VCaP (cell line): Measurements from ENCODE around the gene KRIT1.

Source experiments
- H3K27ac ChIP-seq: fragments of 450-650 bp; 2 replicates; pipeline ENCODE4 v1.5.1; 2017
- TF ChIP-seq, protein P1 (sequence below): fragments of 450-650 bp; conservative IDR thresholded peaks from 2 replicates; pipeline ENCODE4 v1.5.1; 2017; ENCODE audit warnings: mild to moderate bottlenecking, moderate library complexity

Gene KRIT1

DNA sequence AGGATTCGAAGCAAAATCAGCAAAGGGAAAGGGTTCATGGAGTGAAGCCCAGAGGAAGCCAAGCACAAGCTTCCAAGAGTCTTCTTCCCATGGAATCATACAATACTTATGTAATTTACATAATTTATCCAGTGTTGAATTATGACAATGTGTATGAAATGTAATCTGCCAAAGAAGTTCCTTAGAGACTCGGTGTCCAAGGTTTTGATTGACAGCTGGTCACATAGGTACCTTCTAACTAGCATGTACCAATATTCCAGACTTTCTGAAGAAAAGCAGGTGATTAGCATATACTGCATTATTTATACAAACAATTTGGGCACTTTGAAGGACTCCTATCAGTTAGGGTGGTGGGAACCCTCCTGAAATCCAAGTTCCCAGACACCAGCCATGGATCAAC lies 35.3 kb upstream of the KRIT1 start:
- TF ChIP-seq, protein P1, sequence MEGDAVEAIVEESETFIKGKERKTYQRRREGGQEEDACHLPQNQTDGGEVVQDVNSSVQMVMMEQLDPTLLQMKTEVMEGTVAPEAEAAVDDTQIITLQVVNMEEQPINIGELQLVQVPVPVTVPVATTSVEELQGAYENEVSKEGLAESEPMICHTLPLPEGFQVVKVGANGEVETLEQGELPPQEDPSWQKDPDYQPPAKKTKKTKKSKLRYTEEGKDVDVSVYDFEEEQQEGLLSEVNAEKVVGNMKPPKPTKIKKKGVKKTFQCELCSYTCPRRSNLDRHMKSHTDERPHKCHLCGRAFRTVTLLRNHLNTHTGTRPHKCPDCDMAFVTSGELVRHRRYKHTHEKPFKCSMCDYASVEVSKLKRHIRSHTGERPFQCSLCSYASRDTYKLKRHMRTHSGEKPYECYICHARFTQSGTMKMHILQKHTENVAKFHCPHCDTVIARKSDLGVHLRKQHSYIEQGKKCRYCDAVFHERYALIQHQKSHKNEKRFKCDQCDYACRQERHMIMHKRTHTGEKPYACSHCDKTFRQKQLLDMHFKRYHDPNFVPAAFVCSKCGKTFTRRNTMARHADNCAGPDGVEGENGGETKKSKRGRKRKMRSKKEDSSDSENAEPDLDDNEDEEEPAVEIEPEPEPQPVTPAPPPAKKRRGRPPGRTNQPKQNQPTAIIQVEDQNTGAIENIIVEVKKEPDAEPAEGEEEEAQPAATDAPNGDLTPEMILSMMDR = no peak
- H3K27ac ChIP-seq = no peak overlapping the region

DNA sequence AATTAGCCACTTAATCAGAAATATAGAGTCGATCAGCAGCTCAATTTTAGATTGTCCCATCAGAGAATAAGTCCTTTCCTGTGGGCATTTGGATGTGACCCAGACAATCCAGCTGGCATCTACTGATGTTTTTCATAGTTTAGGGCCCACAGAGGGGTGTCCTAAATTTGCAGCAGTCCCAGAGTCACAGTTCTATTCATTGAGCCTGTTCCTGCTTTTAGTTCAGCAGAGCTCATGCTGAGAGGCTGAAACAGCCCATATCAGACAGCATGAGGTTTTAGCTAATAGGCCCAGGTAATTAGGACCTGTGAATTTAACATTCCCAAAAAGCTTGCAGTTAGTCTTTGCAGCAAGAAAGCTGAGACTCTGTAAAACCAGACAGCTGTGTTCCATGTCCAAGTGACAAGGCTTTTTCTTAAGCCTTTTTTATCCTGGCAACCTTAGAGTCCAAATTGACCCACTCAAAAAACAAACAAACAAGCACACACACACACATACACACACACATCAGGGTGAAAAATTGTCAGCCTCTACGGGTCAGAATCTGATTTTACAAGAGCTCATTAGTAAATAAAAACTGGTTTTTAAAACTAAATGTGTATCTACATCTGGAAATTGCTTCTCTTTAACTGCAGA lies 33.8 kb upstream of the KRIT1 start:
- TF ChIP-seq, protein P1 = no peak
- H3K27ac ChIP-seq = peak overlapping the region; percentile 34

DNA sequence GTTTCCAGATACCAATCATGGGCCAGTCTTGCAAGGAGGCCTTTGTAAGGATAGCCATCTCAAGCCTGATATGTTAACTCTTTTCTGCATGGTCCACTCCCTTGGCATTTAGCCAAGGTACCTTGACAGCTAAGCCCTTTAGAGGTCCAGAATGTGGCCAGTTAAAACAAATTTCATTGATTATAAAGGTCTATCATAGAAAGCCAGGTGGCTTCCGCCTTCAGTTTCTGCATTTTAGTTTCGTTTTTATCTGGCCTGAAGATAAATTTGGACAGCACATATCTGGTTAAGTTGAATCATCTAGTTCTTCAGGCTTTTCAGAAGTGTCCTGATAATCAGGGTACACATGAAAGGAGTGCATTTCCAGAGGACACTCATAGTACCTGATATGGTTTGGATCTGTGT lies 30.7 kb upstream of the KRIT1 start:
- TF ChIP-seq, protein P1 = no peak
- H3K27ac ChIP-seq = no peak overlapping the region

DNA sequence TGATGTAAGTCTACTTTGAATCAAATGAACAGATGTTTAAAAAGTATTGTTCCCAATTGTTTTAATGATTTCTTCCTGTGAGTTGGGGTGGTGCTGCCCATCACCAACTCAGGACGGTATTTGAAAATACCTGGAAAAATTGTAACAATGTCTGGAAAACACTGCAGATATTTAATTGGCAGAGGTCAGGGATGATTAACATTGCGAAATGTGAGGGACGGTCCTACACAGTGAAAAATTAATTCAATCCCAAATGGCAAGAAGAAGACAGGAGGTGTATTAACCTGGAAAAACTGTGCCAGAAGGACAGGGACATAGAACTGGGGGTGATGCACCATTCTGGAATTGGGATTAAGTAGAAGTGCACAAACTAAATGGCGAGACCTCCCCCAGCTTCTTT lies 29.6 kb upstream of the KRIT1 start:
- TF ChIP-seq, protein P1 = no peak
- no peak overlapping the region for H3K27ac ChIP-seq

DNA sequence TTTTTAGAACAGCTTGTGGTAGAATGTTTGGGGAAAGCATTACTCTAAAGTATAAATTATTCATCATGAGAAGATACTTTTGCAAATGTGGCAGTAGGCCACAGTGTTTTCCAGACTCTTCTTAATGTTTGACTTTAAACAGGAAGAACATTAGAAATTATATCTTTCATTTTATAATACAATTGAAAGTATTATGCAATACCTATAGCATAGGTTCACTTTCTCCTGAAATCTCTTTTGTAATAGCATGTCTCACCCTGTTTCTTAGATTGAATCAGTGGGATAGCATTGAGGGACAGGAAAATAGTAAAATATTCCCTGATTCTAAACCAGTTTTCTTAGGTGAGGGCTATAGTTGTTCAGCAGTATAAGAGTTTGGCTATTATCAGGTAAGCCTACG lies 23.2 kb upstream of the KRIT1 start:
- TF ChIP-seq, protein P1 = no peak
- H3K27ac ChIP-seq = no peak overlapping the region

DNA sequence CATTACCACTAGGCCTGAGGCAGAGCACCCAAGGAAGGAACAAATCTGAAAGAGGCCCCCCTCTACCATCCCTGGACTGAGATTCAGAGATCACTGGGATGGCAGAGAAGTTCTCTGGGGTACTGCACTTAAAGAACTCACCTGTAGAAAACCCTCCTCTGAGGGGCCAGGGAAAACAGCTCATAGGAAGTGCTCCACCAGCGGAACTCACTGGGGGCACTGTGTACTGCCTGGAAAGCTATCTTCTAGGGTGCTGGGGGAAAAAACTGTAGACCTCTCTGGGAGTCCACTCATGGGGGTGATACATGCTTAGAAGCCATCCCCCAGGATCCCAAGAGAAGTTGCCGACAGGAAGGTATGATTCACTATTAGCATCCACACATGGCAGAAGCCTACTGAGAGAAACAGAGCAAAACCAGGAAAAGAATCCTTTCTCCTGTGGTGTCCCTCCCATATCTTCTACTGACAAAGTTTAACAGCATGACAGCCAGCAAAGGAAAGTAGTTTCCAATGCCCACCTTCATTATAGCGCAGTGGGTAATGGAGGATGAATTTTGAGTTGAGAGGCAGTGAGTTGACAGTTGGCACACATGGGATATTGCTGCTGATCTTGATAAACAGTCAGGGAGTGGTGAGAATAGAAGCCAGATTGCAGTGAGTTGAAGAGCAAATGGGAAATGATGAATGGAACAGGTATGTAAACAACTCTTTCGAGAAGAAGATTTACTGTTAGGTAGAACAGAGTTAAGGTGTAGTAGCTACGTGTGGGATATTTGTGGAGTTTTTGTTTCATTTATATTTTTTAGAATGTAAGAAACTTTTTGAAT lies 20.9 kb upstream of the KRIT1 start:
- TF ChIP-seq, protein P1 = no peak
- no peak overlapping the region for H3K27ac ChIP-seq

DNA sequence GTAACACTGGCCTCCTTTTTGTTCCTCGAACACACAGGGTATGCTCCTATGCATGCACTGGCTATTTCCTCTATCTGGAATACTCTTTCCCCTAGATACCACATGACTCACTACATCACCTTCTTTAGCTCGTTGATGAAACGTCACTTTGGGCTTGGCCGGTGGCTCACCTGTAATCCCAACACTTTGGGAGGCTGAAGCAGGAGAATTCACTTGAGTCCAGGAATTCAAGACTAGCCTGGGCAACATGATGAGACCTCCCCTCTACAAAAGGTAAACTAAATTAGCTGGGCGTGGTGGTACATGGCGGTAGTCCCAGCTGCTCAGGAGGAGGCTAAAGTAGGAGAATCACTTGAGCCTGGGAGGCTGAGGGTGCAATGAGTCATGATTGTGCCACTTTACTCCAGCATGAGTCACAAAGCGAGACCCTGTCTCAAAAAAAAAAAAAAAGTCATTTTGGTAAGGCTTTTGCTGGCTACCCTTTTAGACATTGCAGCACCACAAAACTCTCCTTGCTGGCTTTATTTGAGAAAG lies 14.6 kb upstream of the KRIT1 start:
- TF ChIP-seq, protein P1 = no peak
- H3K27ac ChIP-seq = no peak overlapping the region
